GM18519 (cell line): ENCODE measurements around the gene COA5.
"Not testable (repeated sequence)": the region's sequence is repeated elsewhere in the genome, so short reads cannot be mapped to it uniquely, and the experiment has no call there.

Experiments used
- ATAC-seq: cut with Tn5 transposase; IDR thresholded peaks from one replicate; pipeline ENCODE4 v1.9.1; 2021; ENCODE audit warnings: mild to moderate bottlenecking, moderate library complexity; ENCODE audit not compliant: unreplicated experiment, low FRiP score

Gene COA5

GRCh38 chr2:98607104-98607503 lies 1.2 kb downstream of the COA5 start:
- no peak for ATAC-seq

GRCh38 chr2:98606431-98606830 lies 1.9 kb downstream of the COA5 start:
- ATAC-seq, result no peak

- ATAC-seq, result no peak
Measured at GRCh38 chr2:98605076-98605475, 3.2 kb downstream of the COA5 start.

GRCh38 chr2:98604547-98604946 lies 3.8 kb downstream of the COA5 start:
- no peak for ATAC-seq

- ATAC-seq, result no peak
Measured at GRCh38 chr2:98601532-98602132, 6.7 kb downstream of the COA5 start.

- no peak for ATAC-seq
Measured at GRCh38 chr2:98598781-98599428, 9.4 kb downstream of the COA5 start.

- ATAC-seq, result not testable (repeated sequence)
Measured at GRCh38 chr2:98594665-98595064, 13.6 kb downstream of the COA5 start.

- no peak for ATAC-seq
Measured at GRCh38 chr2:98592565-98592964, 15.7 kb downstream of the COA5 start.

GRCh38 chr2:98589489-98589888 lies 18.8 kb downstream of the COA5 start:
- ATAC-seq, result no peak

GRCh38 chr2:98588880-98589431 lies 19.4 kb downstream of the COA5 start:
- no peak for ATAC-seq

GRCh38 chr2:98586551-98587140 lies 21.7 kb downstream of the COA5 start:
- no peak for ATAC-seq

- no peak for ATAC-seq
Measured at GRCh38 chr2:98585386-98585785, 22.9 kb downstream of the COA5 start.

GRCh38 chr2:98583816-98584618 lies 24.3 kb downstream of the COA5 start:
- ATAC-seq, result no peak

GRCh38 chr2:98583276-98583675 lies 25.0 kb downstream of the COA5 start:
- no peak for ATAC-seq

- no peak for ATAC-seq
Measured at GRCh38 chr2:98582523-98582922, 25.8 kb downstream of the COA5 start.

GRCh38 chr2:98580656-98581284 lies 27.5 kb downstream of the COA5 start:
- no peak for ATAC-seq

GRCh38 chr2:98579926-98580325 lies 28.4 kb downstream of the COA5 start:
- no peak for ATAC-seq

GRCh38 chr2:98578231-98578630 lies 30.1 kb downstream of the COA5 start:
- ATAC-seq, result no peak

GRCh38 chr2:98577313-98577712 lies 31.0 kb downstream of the COA5 start:
- no peak for ATAC-seq

- ATAC-seq, result no peak
Measured at GRCh38 chr2:98576666-98577312, 31.5 kb downstream of the COA5 start.
